IPS-18a (cell line): ENCODE measurements around the gene PRRG2.

ENCODE experiments used
- H3K27ac ChIP-seq: one replicate; pipeline ENCODE4 v1.5.1; 2013; ENCODE audit warnings: low read length
- H3K27me3 ChIP-seq: one replicate; pipeline ENCODE4 v1.6.1; 2013; ENCODE audit warnings: mild to moderate bottlenecking, low read length; ENCODE audit not compliant: control insufficient read depth, insufficient read depth
- H3K36me3 ChIP-seq: one replicate; pipeline ENCODE4 v1.6.1; 2013; ENCODE audit warnings: low read depth, low read length; ENCODE audit not compliant: control insufficient read depth
- H3K4me1 ChIP-seq: one replicate; pipeline ENCODE4 v1.6.1; 2013; ENCODE audit warnings: low read depth, low read length; ENCODE audit not compliant: control insufficient read depth
- H3K4me3 ChIP-seq: one replicate; pipeline ENCODE4 v1.5.1; 2013; ENCODE audit warnings: low read length
- H3K9ac ChIP-seq: one replicate; pipeline ENCODE4 v1.6.1; 2013; ENCODE audit warnings: mild to moderate bottlenecking, low read length, moderate library complexity
- H3K9me3 ChIP-seq: one replicate; pipeline ENCODE4 v1.6.1; 2013; ENCODE audit warnings: low read depth, low read length; ENCODE audit not compliant: control insufficient read depth

The PRRG2 gene

DNA sequence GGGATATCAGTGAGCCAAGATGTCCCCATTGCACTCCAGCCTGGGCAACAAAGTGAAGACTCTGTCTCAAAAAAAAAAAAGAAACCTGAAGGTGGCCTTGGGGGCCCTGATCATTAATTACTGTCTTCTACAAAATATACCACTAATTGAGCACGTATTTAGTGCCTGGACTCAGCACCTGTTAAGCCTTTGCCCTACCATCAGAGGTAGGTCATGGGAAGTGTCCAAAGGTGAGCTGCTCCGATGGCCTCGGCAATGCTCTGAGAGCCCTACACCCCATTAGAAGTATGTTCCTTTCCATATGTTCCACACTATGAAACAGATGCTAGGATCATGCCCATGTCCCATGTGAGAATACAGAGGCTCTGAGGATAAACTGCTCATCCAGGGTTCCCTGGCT is 21.7 kb upstream of the PRRG2 start:
- H3K4me3 ChIP-seq = no peak overlapping the region
- peaks cover 11% of the 10 kb centered on the region for H3K36me3 ChIP-seq
- H3K27ac ChIP-seq = no peak overlapping the region
- no peaks in the 10 kb centered on the region for H3K27me3 ChIP-seq
- H3K9ac ChIP-seq = no peak overlapping the region
- H3K9me3 ChIP-seq = no peaks in the 10 kb centered on the region
- peaks cover 3% of the 10 kb centered on the region for H3K4me1 ChIP-seq

DNA sequence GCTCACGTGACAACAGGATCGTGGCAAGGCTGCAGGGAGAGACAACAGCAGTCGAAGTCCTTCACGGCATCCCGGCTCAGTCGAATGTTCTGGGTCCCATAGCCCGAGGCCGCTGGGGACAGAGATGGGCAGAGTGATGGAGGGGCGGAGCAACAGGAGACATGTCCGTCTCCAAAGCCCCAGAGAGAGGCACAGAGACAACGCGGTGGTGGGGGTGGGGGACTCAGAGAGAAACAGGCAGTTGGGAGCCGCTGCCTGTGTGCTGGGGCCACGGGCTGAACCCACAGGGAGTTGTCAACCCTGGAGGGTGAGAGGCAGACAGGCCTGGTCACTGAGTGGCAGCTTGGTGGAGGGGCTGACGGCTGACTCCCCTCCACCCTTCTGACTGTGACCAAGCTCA is 21.2 kb upstream of the PRRG2 start:
- no peak overlapping the region for H3K27ac ChIP-seq
- H3K4me3 ChIP-seq = no peak overlapping the region
- no peaks in the 10 kb centered on the region for H3K27me3 ChIP-seq
- H3K9ac ChIP-seq = no peak overlapping the region
- no peaks in the 10 kb centered on the region for H3K9me3 ChIP-seq
- peaks cover 3% of the 10 kb centered on the region for H3K4me1 ChIP-seq
- H3K36me3 ChIP-seq = peaks cover 11% of the 10 kb centered on the region

DNA sequence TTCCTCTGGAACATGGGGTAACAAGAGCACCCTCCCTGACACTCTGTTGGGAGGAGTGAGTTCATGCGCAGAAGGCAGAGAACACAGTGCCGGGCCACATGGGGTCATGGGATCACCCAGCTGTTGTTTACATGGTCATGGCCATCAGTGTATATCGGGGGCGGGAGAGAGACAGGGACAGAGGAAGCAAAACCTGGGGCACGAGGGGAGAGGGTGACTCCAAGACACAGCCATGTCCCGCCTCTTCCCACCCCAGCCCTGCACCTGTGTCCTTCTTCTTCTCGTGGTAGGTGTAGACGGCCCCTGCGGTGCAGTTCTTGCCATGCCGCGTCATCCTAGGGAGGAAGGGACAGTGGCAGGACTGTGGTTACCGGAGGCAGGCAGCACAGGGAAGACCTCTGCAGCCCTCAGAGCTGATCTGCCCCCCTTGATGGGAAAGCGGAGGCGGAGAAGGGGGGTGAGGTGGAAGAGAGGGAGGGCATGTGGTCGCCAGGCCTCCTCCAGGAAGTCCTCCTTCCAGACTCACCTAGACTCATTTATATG is 20.7 kb upstream of the PRRG2 start:
- H3K27me3 ChIP-seq = no peaks in the 10 kb centered on the region
- no peak overlapping the region for H3K4me3 ChIP-seq
- H3K9ac ChIP-seq = no peak overlapping the region
- H3K36me3 ChIP-seq = peaks cover 11% of the 10 kb centered on the region
- no peaks in the 10 kb centered on the region for H3K9me3 ChIP-seq
- H3K4me1 ChIP-seq = peaks cover 3% of the 10 kb centered on the region
- no peak overlapping the region for H3K27ac ChIP-seq

DNA sequence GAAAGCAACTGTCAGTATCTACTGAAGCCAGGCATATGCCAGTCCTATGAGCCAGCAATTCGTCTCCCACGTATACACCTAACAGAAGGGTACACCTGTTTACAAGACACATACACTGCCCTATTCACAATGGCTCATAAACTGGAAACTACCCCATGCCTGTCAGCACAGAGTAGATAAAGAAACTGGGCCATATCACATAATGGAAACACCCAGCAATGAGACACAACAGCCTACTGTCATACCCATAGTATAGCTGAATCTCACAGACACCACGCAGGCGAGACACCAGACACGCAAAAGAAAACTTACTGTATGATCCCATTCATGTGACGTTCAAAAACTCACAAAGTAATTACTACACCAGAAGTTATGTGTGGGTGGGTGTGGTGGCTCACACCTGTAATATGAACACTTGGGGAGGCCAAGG is 16.5 kb upstream of the PRRG2 start:
- Histone ChIP-seq H3K27ac (no peak overlapping the region), H3K36me3 (no peaks in the 10 kb centered on the region), H3K4me3 (no peak overlapping the region), H3K4me1 (peaks cover 3% of the 10 kb centered on the region), H3K9ac (no peak overlapping the region), H3K27me3 (no peaks in the 10 kb centered on the region), H3K9me3 (no peaks in the 10 kb centered on the region)

DNA sequence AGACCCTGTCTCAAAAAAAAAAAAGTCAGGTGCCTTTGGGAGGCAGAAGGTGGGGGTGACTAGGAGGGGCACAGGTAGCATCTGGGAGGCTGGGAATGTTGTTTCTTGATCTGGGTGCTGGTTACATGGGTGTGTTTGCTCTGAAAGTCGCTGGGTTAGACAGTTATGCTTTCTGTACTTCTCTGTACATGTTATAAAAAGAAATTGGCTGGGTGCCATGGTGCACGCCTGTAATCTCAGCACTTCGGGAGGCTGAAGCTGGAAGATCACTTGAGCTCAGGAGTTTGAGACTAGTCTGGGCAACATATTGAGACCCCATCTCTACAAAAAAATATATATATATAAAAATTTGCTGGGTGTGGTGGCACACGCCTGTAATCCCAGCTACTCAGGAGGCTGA is 15.9 kb upstream of the PRRG2 start:
- H3K27ac ChIP-seq = no peak overlapping the region
- H3K4me1 ChIP-seq = peaks cover 3% of the 10 kb centered on the region
- H3K9ac ChIP-seq = no peak overlapping the region
- H3K9me3 ChIP-seq = no peaks in the 10 kb centered on the region
- H3K4me3 ChIP-seq = no peak overlapping the region
- H3K36me3 ChIP-seq = no peaks in the 10 kb centered on the region
- H3K27me3 ChIP-seq = no peaks in the 10 kb centered on the region

DNA sequence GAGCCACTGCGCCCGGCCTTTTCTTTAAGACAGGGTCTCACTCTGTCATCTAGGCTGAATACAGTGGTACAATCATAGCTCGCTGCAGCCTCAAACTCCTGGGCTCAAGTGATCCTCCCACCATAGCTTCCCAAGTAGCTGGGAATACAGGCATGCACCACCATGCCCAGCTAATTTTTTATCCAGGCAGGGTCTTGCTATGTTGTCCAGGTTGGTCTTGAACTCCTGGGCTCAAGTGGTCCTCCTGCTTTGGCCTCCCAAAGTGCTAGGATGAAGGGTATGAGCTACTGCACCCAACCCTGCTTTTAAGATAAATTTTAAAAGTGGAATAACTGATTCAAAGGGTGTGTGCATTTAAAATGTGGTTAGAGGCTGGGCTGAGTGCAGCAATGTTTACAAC is 14.8 kb upstream of the PRRG2 start:
- Histone ChIP-seq H3K27ac (no peak overlapping the region), H3K9ac (no peak overlapping the region), H3K36me3 (no peaks in the 10 kb centered on the region), H3K27me3 (no peaks in the 10 kb centered on the region), H3K4me1 (no peaks in the 10 kb centered on the region), H3K9me3 (no peaks in the 10 kb centered on the region), H3K4me3 (no peak overlapping the region)

DNA sequence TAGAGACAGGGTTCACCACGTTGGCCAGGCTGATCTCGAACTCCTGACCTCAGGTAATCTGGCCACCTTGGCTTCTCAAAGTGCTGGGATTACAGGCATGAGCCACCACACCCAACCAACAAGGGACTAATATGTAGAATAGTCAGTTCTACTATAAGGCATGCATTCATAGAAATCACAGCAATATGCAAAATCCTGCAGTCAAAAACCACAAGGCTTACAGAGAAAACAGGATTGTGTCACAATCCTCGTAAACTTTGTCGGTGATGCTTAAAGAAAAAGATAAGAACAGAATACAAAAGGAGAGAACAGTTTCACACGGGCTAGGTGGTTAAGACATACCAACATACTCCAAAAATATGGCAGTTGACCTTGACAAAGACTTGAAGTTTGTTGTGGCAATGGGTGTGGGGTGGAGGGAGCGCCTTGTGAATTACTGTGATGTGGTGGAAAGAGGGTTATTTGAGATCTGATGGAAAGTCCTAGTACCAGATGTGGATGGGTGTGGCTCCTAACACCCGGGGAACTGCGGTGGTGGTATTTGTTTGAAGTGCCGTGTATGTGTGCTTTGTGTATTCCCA is 13.2 kb upstream of the PRRG2 start:
- H3K27me3 ChIP-seq = no peaks in the 10 kb centered on the region
- H3K9me3 ChIP-seq = no peaks in the 10 kb centered on the region
- no peaks in the 10 kb centered on the region for H3K4me1 ChIP-seq
- H3K4me3 ChIP-seq = no peak overlapping the region
- no peak overlapping the region for H3K9ac ChIP-seq
- no peak overlapping the region for H3K27ac ChIP-seq
- no peaks in the 10 kb centered on the region for H3K36me3 ChIP-seq

DNA sequence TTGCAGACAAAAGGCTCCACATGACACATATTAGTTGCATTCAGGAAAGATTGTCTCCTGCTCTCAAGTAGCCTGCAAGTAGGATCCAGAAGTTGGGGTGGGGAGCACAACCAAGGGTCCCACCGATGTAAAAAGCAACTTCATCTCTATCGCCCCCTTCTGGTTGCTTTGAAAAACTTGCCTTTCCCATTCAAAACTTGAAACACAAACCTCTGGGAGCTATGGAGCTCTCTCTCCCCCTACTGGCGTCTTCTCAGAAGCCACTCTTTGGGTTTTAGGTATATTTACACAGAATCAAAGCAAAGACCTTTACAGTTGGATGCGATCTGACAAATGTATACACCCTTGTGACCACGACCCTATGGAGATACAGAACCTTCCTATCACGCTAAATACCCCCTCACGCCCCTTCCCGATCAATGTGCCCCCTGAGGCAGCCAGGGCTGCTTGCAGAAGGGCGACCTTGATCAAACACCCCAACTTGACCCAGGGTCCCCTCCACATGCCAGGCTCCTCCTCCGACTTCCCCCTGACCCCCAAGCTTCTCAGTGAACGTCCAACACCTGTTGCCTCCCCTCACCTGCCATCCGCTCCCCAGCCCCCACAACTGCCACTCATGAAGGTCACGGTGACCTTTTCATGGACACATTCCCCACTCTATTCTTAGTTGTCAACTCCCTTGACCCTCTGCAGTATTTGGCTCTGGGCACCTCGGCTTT is 10.8 kb upstream of the PRRG2 start:
- Histone ChIP-seq H3K4me3 (no peak overlapping the region), H3K36me3 (peaks cover 9% of the 10 kb centered on the region), H3K27me3 (no peaks in the 10 kb centered on the region), H3K9me3 (no peaks in the 10 kb centered on the region), H3K4me1 (no peaks in the 10 kb centered on the region), H3K27ac (no peak overlapping the region), H3K9ac (no peak overlapping the region)

DNA sequence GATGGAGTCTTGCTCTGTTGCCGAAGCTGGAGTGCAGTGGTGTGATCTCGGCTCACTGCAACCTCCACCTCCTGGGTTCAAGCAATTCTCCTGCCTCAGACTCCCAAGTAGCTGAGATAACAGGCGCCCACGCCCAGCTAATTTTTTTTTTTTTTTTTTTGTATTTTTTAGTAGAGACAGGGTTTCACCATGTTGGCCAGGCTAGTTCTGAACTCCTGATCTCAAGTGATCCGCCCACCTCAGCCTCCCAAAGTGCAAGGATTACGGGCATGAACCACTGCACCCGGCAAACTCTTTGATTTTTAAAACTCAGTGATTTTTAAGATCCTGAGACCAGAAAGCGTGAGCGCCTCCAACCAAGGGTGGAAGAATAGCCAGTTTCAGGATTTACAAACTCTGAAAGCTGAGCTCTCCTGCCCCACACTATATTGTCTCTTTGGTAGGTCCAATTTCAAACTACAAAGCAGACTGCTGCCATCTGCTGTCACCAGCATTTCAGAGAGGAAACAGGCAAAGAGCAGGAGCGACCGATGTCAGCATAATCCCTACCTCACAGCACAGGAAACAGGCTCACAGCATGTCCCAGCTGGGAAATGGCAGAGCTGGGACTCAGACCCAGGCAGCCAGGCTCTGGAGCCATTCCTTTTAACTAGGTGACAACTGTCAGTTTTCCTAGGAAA is 10.0 kb upstream of the PRRG2 start:
- no peak overlapping the region for H3K9ac ChIP-seq
- H3K9me3 ChIP-seq = no peaks in the 10 kb centered on the region
- H3K4me3 ChIP-seq = no peak overlapping the region
- H3K36me3 ChIP-seq = peaks cover 15% of the 10 kb centered on the region
- no peaks in the 10 kb centered on the region for H3K4me1 ChIP-seq
- H3K27me3 ChIP-seq = no peaks in the 10 kb centered on the region
- H3K27ac ChIP-seq = no peak overlapping the region

DNA sequence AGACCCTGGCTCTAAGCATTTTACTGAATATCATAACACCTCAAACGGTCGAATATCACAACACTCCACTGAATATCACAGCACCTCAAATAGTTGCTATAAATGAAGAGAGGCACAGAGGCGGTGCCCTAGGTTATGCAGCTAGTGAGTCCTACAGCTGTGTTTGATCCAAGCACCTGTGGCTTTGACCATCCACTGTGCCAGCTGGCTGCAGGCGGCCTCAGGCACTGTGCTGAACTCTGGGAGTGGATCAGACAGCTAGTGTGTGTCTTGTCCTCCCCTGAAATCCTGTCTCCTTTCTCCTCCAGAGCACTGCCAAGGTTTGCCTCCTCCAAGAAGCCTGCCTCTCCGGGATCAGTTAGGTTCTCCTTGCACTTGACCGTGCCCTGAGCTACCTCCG is 8.1 kb upstream of the PRRG2 start:
- H3K9me3 ChIP-seq = no peaks in the 10 kb centered on the region
- H3K27ac ChIP-seq = no peak overlapping the region
- no peak overlapping the region for H3K9ac ChIP-seq
- no peaks in the 10 kb centered on the region for H3K27me3 ChIP-seq
- no peak overlapping the region for H3K4me3 ChIP-seq
- peaks cover 16% of the 10 kb centered on the region for H3K36me3 ChIP-seq
- H3K4me1 ChIP-seq = no peaks in the 10 kb centered on the region

DNA sequence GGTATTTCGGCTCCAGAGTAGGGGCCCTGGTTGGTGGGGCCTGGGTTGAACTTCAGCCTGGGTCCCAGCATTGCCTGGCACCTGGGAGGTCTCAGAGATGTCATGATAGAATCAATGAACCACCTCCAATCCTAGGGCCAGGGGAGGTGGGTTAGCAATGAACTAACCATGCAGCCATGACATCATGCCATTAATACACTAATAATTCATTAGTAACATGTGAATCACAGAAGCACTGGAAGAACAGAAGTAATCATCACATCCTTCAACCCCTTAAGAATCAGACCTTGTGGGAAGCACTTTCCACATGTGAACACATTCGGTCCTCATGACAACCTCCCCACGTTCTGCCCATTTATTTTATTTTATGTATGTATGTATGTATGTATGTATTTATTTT is 7.7 kb upstream of the PRRG2 start:
- H3K9ac ChIP-seq = no peak overlapping the region
- no peak overlapping the region for H3K4me3 ChIP-seq
- H3K36me3 ChIP-seq = peaks cover 16% of the 10 kb centered on the region
- no peaks in the 10 kb centered on the region for H3K27me3 ChIP-seq
- no peak overlapping the region for H3K27ac ChIP-seq
- H3K4me1 ChIP-seq = no peaks in the 10 kb centered on the region
- H3K9me3 ChIP-seq = no peaks in the 10 kb centered on the region
